Medulla oblongata (tissue), 1 donor: Measurements from ENCODE around the gene CHKA.

Experiments used
- DNase-seq: peaks from one replicate; pipeline ENCODE4 v3.0.0-alpha.2; 2015; ENCODE audit errors: extremely low spot score

The CHKA gene

DNA sequence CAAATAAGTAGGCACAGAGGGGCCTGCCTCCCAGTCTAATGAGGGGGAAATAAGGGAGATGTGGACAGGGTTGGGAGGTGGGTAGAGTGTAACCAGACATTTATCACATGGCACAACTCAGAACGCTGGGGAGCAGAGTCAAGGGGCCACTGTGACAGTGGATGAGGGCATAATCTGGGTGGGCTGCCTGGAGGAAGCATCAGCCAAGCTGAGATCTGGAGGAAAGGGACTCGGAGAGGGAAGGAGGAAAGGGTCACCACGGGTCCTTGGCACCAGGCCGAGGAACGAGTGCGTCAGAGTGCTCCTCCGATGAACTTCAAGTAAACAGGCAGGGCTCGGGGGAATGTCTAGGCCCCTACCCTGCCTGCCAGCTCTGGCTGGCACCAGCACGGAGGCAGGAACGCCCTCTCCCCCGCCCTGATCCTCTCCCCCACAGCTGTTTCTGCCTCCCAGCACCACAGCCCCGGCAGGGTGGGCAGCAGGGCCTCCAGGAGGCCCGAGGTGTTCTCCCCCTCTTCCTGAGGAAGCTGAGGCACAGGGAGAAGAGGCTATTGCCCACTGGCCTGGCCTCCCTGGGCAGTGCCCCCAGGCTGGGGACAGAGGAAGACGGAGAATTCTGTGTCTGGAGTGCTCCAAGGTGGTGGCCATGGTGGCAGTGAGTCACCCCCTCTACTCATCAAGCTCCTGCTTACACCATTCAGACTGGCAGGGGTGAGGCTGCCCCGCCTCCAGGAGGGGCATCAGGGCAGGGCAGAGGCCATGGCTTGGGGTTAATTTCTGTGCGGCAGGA lies 106.8 kb downstream of the CHKA start:
- DNase-seq: no peak

DNA sequence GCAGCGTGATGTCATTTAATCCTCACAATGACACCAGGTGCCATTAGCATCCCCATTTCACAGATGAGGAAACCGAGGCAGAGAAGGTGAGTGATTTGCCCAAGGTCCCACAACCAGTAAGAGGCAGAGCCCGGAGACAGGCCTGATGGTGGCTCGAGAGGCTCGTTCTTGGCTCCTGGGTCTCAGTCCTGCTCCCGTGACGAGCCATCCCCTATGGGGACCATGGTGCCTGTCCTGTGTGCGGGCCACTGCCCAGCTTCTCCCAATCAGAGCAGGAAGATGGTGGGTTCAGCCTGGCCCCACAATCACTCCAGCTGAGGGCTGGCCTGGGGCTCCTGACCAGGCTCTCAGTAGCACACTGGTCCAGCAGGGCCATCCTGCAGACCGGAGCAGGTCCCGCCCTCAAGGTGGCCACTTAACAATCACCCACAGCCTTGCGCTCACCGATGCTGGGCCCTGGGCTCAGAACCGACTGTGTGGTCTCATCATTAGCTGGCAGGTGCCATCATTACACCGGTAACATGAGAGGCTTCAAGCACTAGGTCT lies 107.5 kb downstream of the CHKA start:
- DNase-seq: no peak

- DNase-seq: peak; percentile 44
Measured at GRCh38 chr11:68012843-68013610, 108.2 kb downstream of the CHKA start.

DNA sequence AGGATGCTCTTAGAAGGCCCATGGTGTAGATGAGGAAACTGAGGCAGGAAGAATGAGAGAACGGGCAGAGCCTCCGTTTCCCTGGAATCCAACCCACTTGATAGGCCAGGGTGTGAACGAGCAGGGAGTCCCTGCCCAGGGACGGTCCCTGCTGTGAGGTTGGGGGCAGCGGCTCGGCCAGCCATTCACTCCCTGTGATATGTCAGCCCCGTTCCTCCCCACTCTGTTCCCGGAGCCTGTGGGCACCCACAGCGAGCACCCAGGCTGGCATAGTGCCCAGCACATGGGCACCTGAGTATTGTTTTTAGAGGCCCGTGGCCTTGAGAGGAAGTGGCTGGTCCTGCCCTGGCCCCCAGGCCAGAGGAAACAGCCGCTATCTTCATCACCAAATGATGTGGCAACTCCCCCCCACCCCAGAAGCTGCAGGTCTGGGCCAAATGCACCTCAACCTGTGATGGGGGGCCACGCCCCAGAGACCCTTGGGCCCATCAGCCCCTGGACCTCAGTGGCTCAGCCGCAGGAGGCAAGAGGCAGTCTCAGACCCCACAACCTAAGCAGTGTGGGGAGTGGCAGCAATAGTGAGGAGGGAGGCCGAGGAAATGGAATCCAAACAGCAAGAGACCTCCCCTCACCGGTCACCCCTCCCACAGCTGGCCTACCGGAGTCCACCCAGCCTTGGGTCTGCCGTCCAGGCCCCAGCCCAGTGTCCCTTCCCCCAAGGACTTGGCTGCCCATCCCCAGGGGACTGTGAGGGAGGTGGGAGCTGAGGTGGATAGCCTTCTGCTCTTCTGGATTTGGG lies 108.9 kb downstream of the CHKA start:
- DNase-seq: no peak

DNA sequence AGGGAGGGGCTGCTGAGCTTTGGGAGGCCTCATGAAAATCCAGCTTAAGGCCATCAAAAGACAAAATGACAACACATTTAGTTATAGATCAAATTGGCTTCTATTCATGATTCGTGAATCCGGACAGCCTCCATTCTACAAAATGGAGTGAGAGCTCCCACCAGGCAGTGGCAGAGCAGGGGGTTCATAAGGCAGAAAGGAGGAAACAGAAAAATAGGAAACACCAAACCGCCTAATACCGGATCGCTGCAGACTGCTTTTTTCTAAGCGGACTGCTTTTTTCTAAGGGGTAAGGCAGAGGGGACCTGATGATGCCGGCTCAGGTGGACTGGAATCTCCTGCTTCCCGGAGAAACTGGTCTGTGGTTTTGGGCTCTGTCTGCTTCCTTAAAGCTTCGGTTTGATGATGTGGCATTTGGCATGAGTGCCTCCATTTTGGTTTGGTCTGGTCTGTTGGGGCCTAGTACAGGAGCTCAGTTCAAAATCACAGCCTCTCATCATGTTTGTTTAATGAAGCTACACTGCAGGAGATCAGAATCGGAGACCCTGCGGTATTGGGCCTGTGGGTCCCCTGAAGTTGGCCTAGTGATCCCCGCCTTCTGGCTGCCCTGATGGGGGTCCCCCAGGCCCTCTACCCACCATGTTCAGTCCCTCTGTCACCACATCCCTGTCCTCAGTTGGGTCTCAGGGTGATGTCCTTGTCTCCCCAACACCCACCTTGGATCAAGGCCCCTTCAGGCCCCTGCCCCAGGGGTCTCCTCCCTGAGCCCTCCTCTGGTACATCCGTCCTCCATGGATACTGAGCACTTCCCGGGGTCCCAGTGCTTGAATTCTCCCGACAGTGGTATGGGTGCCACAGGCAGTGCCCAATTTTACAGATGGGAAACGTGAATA lies 109.9 kb downstream of the CHKA start:
- DNase-seq: peak; percentile 44

- peak; percentile 88 for DNase-seq
Measured at GRCh38 chr11:68010090-68011041, 110.8 kb downstream of the CHKA start, which contains the start of gene ALDH3B1. TSS of gene ALDH3B1 (plus strand) at chr11:68010327. CDS start at chr11:68015298, 4,971 bp downstream.

DNA sequence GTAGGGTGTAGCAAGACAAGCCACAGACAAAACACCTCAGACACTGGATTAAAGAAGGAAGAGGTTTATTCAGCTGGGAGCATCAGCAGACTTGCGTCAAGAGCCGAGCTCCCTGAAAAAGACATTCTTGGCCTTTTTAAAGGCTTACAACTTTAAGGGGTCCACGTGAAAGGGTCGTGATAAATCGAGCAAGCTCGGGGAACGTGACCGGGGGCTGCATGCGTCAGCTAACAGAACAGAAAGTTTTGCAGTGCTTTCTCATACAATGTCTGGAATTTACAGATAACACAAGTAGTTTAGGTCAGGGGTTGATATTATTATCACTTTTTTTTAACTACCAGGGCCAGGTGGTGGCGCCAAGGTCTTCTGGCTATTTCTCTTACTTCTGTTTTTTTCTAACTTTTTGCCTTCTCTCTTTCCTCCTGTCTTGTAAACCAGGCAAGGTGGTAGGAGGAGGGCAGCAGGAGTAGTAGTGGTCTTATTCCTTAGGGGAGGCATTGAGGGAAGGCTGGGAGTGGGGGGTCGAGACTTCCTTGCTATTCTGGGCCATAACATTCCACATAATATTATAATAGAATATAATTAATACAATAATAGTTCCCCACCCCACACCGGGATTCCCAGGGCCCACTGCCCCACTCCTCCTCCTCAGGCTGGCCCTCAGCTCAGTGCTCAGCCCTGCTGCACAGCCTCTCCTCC lies 111.6 kb downstream of the CHKA start:
- DNase-seq: peak; percentile 27

DNA sequence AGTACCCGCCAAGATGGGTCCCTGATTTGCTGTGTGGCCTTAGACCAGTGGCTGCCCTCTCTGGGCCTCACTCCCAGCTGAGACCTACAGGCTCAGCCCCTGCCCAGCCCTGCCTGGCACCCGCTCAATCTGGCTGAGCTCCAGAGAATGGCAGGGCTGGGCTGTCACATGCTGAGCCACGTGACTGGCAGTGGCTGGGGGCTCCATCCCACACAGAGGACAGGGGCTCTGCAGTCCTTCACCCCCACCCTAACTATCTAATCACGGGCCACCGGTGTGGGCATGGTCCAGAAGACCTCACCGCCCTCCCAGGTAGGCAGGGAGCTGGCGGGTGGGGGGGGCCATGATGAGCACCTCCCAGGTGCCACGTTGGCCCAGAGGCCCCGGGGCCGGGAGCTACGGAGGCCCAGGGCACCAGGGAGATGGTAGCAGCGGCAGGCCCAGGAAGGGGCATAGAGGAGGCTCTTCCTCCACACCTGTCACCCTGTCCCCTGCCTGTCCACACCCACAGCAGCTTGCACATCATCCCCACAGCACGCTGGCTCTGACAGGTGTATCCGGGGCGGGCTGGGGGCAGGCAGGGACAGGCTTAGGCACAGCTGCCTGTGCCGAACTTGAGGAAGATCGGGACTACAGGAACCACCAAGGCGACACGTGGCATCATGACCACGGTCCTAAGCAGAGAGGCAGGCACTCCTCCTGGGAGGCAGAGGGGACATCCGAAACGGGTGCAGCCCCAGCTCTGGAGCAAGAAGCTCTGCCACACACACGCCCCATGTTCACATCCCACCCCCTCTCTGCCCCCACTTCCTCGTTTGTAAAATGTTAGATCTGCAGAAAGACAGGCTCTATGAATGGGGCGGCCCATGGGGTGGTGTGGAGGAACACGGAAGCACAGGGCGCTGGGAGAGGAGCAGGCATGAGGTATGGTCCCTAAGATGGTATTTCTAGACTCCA lies 112.5 kb downstream of the CHKA start:
- DNase-seq: peak; percentile 39

- no peak for DNase-seq
Measured at GRCh38 chr11:68007498-68008380, 113.4 kb downstream of the CHKA start.

DNA sequence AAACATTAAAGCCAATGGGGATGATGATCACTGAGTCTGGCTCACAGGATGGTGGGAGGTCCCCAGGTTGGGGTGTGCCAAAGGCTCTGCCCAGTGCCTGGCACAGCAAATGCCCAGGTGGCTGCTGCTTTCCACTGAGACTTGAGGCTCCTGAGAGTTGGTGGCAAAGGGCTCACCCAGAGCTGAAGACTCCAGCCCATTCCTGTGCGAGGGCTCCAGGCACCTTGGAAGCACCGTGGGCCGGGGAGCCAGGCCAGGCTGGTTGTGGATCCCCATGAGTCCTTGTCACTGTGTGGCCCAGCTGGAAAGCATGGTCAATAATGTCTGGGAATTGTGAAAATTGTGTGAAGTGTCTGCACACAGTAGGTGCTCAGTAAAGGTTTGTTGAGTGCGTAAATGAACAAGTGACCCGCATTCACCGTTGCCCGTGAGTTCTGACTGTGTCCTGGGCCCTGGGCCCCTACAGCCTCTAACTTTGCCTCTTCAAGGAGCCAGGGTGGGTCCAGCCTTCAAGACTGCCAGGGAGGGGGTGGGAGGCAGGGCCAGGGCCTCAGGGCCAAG lies 114.5 kb downstream of the CHKA start:
- no peak for DNase-seq

- DNase-seq: no peak
Measured at GRCh38 chr11:68004551-68005335, 116.4 kb downstream of the CHKA start.

DNA sequence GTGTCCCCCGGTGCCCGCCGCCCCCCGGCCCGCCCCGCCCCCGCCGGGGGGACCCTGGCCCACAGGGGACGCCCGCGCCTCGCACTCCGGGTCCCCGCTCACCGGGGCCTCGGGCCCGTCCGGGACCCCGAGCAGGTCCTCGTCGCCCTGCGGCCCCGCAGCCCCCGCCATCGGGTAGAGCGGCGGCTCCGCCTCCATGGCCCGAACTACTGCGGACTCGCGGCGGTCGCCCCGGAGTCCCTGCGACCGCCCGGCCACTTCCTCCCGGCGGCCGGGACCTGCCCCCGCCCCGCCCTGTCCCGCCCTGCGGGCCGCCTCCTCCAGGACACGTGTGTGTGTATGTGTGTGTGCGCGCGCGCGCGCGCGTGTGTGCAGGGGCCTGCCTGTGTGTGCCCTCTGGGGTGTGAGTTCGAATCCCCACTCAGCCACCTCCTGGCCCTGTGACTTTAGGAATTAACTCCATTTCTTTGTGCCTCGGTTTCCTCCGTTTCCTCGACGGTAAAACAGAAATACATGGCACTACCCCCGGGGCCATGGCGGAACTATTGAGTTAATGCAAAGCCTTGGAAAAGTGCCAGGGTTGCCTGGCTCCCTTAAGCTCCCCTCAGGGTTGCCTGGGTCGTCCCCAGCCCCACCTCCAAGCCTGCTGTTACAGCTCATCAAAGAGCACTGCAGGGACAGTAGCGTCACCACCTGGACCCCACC lies 117.2 kb downstream of the CHKA start, which contains the start of gene UNC93B1:
Gene UNC93B1, minus strand, starts transcription at position 252 of the 705 bp plus-strand sequence. Its CDS starts 54 bp downstream, at position 198.
- peak; percentile 73 for DNase-seq

DNA sequence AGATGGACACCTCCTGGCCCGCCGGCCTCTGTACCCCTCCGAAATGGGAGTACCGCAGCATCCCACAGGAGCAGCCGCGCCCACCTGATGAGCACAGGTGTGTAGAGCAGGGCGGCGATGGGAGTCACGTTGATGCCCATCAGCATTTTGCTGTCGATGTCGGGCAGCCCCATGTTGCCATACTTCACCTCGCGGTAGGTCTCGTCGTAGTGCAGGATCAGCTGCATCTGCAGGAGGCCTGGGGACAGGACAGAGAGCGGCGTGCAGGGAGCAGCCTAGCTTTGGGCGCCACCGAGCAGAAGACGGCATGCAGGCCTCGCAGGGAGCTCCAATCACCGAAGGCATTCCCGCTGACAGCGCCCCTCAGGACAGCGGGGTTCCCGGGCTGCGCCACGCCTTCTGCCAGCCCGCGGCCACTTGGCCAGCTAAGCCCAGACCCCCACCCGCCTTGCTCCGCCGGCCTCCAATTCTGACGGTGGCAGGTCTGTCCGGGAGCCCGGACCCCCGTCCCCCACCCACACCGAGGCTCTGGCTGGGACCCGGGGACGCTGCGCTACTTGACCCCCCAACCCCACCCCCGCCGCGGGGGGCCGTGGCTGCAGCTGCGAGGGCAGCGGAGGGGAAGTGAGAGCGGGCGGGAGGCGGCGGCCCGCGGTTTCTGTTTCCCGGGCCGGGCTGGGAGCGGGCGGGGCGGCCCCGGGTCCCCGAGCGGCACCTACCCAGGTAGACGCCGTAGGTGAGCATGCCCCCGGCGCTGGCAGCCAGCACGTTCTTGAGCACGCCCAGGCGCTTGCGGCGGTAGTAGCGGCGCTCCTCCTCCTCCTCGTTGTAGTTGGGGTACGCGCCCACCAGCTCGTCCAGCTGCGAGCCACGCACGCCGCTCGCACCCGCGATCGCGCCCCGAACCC lies 118.0 kb downstream of the CHKA start:
- no peak for DNase-seq
